GM23338 (cell line): ENCODE measurements around the gene C12orf54. TPM values are rescaled to one million over a fixed set of nuclear protein-coding genes. Genes with fewer than 3 reads are reported as not detected.
A peak's percentile ranks its signal among the peaks of the same experiment; 100 is the strongest.
"Not testable (repeated sequence)": the region's sequence is repeated elsewhere in the genome, so short reads cannot be mapped to it uniquely, and the experiment has no call there.

Experiments
- ATAC-seq: fragments of 200-7000 bp; cut with Tn5 transposase; 3 replicates; pipeline ENCODE4 v1.9.1; 2020
- DNase-seq: peaks from one replicate; pipeline ENCODE4 v3.0.0-alpha.2; 2015; ENCODE audit warnings: low spot score
- H2AFZ ChIP-seq: fragments of 200-600 bp; sonication (generic); 2 replicates; pipeline ENCODE4 v1.8.0; 2016; ENCODE audit warnings: antibody characterized with exemption, mild to moderate bottlenecking, moderate library complexity
- H3F3A ChIP-seq: fragments of 200-600 bp; sonication (generic); replicated peaks from 2 replicates; pipeline ENCODE4 v1.8.0; 2017; ENCODE audit warnings: antibody characterized with exemption, mixed run types, low read depth
- H3K27ac ChIP-seq: fragments of 200-600 bp; sonication (generic); 2 replicates; pipeline ENCODE4 v1.6.1; 2016; ENCODE audit warnings: low read depth
- H3K27me3 ChIP-seq: fragments of 200-600 bp; sonication (generic); 2 replicates; pipeline ENCODE4 v1.8.0; 2016; ENCODE audit warnings: mild to moderate bottlenecking, mixed run types, moderate library complexity; ENCODE audit not compliant: insufficient read depth
- H3K36me3 ChIP-seq: fragments of 200-600 bp; sonication (generic); 2 replicates; pipeline ENCODE4 v1.8.0; 2016; ENCODE audit warnings: mild to moderate bottlenecking; ENCODE audit not compliant: insufficient read depth
- H3K4me1 ChIP-seq: fragments of 200-600 bp; sonication (generic); 2 replicates; pipeline ENCODE4 v1.8.0; 2016; ENCODE audit warnings: mild to moderate bottlenecking, moderate library complexity; ENCODE audit not compliant: insufficient read depth
- H3K4me2 ChIP-seq: fragments of 200-600 bp; sonication (generic); 2 replicates; pipeline ENCODE4 v1.7.1; 2017; ENCODE audit warnings: mixed run types
- H3K4me3 ChIP-seq: fragments of 200-600 bp; sonication (generic); 2 replicates; pipeline ENCODE4 v1.6.1; 2016; ENCODE audit warnings: mixed run types
- H3K79me2 ChIP-seq: fragments of 200-600 bp; sonication (generic); replicated peaks from 2 replicates; pipeline ENCODE4 v1.8.0; 2017; ENCODE audit warnings: mild to moderate bottlenecking; ENCODE audit not compliant: insufficient read depth
- H3K9me2 ChIP-seq: fragments of 200-600 bp; sonication (generic); 2 replicates; pipeline ENCODE4 v1.8.0; 2017; ENCODE audit not compliant: insufficient read depth
- H4K20me1 ChIP-seq: fragments of 200-600 bp; sonication (generic); replicated peaks from 2 replicates; pipeline ENCODE4 v1.8.0; 2017; ENCODE audit warnings: mild to moderate bottlenecking; ENCODE audit not compliant: insufficient read depth
- H3K27ac Mint-ChIP-seq: 2 replicates; pipeline ENCODE4 v1.8.0; 2020; ENCODE audit warnings: inconsistent platforms, mild to moderate bottlenecking, moderate library complexity, mixed read lengths
- H3K27me3 Mint-ChIP-seq: 3 replicates; pipeline ENCODE4 v1.8.0; 2022; ENCODE audit warnings: low read depth, mild to moderate bottlenecking, moderate library complexity, mixed read lengths, inconsistent platforms; ENCODE audit not compliant: insufficient read depth, poor library complexity
- H3K36me3 Mint-ChIP-seq: 3 replicates; pipeline ENCODE4 v1.8.0; 2021; ENCODE audit warnings: low read depth, mild to moderate bottlenecking, inconsistent platforms, moderate library complexity, mixed read lengths
- H3K4me1 Mint-ChIP-seq: 3 replicates; pipeline ENCODE4 v1.8.0; 2020; ENCODE audit warnings: mild to moderate bottlenecking, inconsistent platforms, mixed read lengths
- H3K4me3 Mint-ChIP-seq: 3 replicates; pipeline ENCODE4 v1.8.0; 2021; ENCODE audit warnings: moderate library complexity, mild to moderate bottlenecking, inconsistent platforms, mixed read lengths
- H3K9me3 Mint-ChIP-seq: 3 replicates; pipeline ENCODE4 v1.8.0; 2020; ENCODE audit warnings: moderate library complexity, mild to moderate bottlenecking, inconsistent platforms, mixed read lengths
- CREB1 ChIP-seq: fragments of 250-450 bp; sonication (Bioruptor Pico); IDR thresholded peaks from 2 replicates; pipeline ENCODE4 v1.5.0; 2020; ENCODE audit warnings: low read depth, mild to moderate bottlenecking, moderate library complexity
- EZH2 ChIP-seq: fragments of 200-600 bp; sonication (generic); IDR thresholded peaks from one replicate; pipeline ENCODE4 v1.8.0; 2017; ENCODE audit warnings: antibody characterized with exemption, mild to moderate bottlenecking, low read depth; ENCODE audit not compliant: unreplicated experiment
- JUNB ChIP-seq: IDR thresholded peaks from one replicate; pipeline ENCODE4 v1.6.1; 2016; ENCODE audit warnings: antibody characterized with exemption; ENCODE audit not compliant: unreplicated experiment
- NANOG ChIP-seq: IDR thresholded peaks from 2 replicates; pipeline ENCODE4 v1.6.1; 2016; ENCODE audit warnings: antibody characterized with exemption, borderline replicate concordance
- STAT1 ChIP-seq: IDR thresholded peaks from one replicate; pipeline ENCODE4 v1.6.1; 2016; ENCODE audit warnings: antibody characterized with exemption; ENCODE audit not compliant: unreplicated experiment
- ZNF114 ChIP-seq: fragments of 250-450 bp; sonication (Bioruptor Pico); IDR thresholded peaks from 2 replicates; pipeline ENCODE4 v1.5.0; 2020; ENCODE audit warnings: mild to moderate bottlenecking, moderate library complexity
- ZNF331 ChIP-seq: fragments of 250-450 bp; sonication (Bioruptor Pico); IDR thresholded peaks from 2 replicates; pipeline ENCODE4 v1.5.0; 2020; ENCODE audit warnings: low read depth, mild to moderate bottlenecking, moderate library complexity
- polyA plus RNA-seq: library from polyadenylated mRNA; unstranded; fragments of >200 nt; fragmentation: Nextera tagmentation; extraction: Ambion mirVana; gene quantifications from 2 replicates; pipeline ENCODE4 v1.2.1, GENCODE V29; 2016
- total RNA-seq: library from RNA; depleted of rRNA; stranded (reverse); fragments of >200 nt; shearing (Covaris generic); gene quantifications from 2 replicates; pipeline ENCODE4 v1.2.3, GENCODE V29; 2014
- TF ChIP-seq, protein P1 (sequence below): fragments of 250-450 bp; sonication (Bioruptor Pico); IDR thresholded peaks from 2 replicates; pipeline ENCODE4 v1.5.0; 2020; ENCODE audit warnings: mild to moderate bottlenecking, moderate library complexity
- TF ChIP-seq, protein P2 (sequence below): IDR thresholded peaks from one replicate; pipeline ENCODE4 v1.6.1; 2018; ENCODE audit warnings: antibody characterized with exemption; ENCODE audit not compliant: unreplicated experiment

The C12orf54 gene
- total and polyA plus RNA-seq, 2 experiments from 2014 or later: not detected

DNA sequence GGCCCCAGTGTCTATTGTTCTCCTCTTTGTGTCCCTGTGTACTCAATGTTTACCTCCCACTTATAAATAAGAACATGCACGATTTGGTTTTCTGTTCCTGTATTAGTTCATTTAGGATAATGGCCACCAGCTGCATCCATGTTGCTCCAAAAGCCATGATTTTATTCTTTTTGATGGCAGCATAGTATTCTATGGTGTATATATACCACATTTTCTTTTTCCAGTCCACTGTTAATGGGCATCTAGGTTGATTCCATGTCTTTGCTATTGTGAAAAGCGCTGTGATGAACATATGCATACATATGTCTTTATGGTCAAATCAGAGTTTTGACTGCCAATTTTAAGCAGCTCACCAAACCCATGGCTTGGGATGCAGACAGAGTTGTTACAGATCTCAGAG, 27.2 kb upstream of the C12orf54 start (continued):
- TF ChIP-seq NANOG (no peak), ZNF331 (CRISPR knock-in tag) (no peak), EZH2 (no peak)

DNA sequence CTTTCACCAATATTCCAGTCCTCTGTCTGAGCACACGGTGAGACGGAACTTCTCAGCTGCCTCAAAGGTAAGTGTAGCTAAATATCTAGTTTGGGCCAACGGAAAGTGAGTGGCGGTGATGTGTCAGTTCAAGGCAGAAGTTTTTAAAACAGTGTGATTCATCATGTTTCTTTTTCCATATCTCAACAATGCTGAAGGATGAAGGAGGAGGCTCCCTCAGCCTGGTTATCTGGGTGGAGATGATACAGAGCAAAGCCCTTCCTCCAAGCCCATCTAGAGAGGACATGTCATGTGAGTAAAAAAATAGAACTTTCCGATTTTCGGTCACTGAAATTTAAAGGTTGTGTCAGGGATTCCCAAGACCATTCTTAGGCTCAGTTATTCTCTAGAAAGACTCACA, 23.0 kb upstream of the C12orf54 start:
- Mint-ChIP-seq H3K9me3 (no peaks in the 10 kb centered on the region), H3K36me3 (no peaks in the 10 kb centered on the region), H3K27ac (no peak overlapping the region), H3K4me1 (no peaks in the 10 kb centered on the region; the same call in 2 of the 3 replicates), H3K4me3 (no peak overlapping the region), H3K27me3 (no peaks in the 10 kb centered on the region)
- Histone ChIP-seq H3K27me3 (no peaks in the 10 kb centered on the region), H3K4me2 (no peak overlapping the region), H3K79me2 (no peaks in the 10 kb centered on the region), H3K36me3 (no peaks in the 10 kb centered on the region), H4K20me1 (no peaks in the 10 kb centered on the region), H3K4me3 (no peak overlapping the region), H3K27ac (no peak overlapping the region), H2AFZ (peak overlapping the region; percentile 74), H3K9me2 (no peaks in the 10 kb centered on the region), H3F3A (no peaks in the 10 kb centered on the region), H3K4me1 (no peaks in the 10 kb centered on the region)
- no peak for ATAC-seq
- TF ChIP-seq ZNF114 (CRISPR knock-in tag) (no peak), CREB1 (no peak), ZNF331 (CRISPR knock-in tag) (no peak), STAT1 (no peak), NANOG (no peak), JUNB (no peak), EZH2 (no peak)
- TF ChIP-seq, protein P1, sequence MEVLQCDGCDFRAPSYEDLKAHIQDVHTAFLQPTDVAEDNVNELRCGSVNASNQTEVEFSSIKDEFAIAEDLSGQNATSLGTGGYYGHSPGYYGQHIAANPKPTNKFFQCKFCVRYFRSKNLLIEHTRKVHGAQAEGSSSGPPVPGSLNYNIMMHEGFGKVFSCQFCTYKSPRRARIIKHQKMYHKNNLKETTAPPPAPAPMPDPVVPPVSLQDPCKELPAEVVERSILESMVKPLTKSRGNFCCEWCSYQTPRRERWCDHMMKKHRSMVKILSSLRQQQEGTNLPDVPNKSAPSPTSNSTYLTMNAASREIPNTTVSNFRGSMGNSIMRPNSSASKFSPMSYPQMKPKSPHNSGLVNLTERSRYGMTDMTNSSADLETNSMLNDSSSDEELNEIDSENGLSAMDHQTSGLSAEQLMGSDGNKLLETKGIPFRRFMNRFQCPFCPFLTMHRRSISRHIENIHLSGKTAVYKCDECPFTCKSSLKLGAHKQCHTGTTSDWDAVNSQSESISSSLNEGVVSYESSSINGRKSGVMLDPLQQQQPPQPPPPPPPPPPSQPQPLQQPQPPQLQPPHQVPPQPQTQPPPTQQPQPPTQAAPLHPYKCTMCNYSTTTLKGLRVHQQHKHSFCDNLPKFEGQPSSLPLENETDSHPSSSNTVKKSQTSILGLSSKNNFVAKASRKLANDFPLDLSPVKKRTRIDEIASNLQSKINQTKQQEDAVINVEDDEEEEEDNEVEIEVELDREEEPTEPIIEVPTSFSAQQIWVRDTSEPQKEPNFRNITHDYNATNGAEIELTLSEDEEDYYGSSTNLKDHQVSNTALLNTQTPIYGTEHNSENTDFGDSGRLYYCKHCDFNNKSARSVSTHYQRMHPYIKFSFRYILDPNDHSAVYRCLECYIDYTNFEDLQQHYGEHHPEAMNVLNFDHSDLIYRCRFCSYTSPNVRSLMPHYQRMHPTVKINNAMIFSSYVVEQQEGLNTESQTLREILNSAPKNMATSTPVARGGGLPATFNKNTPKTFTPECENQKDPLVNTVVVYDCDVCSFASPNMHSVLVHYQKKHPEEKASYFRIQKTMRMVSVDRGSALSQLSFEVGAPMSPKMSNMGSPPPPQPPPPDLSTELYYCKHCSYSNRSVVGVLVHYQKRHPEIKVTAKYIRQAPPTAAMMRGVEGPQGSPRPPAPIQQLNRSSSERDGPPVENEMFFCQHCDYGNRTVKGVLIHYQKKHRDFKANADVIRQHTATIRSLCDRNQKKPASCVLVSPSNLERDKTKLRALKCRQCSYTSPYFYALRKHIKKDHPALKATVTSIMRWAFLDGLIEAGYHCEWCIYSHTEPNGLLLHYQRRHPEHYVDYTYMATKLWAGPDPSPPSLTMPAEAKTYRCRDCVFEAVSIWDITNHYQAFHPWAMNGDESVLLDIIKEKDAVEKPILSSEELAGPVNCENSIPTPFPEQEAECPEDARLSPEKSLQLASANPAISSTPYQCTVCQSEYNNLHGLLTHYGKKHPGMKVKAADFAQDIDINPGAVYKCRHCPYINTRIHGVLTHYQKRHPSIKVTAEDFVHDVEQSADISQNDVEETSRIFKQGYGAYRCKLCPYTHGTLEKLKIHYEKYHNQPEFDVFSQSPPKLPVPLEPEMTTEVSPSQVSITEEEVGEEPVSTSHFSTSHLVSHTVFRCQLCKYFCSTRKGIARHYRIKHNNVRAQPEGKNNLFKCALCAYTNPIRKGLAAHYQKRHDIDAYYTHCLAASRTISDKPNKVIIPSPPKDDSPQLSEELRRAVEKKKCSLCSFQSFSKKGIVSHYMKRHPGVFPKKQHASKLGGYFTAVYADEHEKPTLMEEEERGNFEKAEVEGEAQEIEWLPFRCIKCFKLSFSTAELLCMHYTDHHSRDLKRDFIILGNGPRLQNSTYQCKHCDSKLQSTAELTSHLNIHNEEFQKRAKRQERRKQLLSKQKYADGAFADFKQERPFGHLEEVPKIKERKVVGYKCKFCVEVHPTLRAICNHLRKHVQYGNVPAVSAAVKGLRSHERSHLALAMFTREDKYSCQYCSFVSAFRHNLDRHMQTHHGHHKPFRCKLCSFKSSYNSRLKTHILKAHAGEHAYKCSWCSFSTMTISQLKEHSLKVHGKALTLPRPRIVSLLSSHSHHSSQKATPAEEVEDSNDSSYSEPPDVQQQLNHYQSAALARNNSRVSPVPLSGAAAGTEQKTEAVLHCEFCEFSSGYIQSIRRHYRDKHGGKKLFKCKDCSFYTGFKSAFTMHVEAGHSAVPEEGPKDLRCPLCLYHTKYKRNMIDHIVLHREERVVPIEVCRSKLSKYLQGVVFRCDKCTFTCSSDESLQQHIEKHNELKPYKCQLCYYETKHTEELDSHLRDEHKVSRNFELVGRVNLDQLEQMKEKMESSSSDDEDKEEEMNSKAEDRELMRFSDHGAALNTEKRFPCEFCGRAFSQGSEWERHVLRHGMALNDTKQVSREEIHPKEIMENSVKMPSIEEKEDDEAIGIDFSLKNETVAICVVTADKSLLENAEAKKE (CRISPR knock-in tag): no peak
- TF ChIP-seq, protein P2, sequence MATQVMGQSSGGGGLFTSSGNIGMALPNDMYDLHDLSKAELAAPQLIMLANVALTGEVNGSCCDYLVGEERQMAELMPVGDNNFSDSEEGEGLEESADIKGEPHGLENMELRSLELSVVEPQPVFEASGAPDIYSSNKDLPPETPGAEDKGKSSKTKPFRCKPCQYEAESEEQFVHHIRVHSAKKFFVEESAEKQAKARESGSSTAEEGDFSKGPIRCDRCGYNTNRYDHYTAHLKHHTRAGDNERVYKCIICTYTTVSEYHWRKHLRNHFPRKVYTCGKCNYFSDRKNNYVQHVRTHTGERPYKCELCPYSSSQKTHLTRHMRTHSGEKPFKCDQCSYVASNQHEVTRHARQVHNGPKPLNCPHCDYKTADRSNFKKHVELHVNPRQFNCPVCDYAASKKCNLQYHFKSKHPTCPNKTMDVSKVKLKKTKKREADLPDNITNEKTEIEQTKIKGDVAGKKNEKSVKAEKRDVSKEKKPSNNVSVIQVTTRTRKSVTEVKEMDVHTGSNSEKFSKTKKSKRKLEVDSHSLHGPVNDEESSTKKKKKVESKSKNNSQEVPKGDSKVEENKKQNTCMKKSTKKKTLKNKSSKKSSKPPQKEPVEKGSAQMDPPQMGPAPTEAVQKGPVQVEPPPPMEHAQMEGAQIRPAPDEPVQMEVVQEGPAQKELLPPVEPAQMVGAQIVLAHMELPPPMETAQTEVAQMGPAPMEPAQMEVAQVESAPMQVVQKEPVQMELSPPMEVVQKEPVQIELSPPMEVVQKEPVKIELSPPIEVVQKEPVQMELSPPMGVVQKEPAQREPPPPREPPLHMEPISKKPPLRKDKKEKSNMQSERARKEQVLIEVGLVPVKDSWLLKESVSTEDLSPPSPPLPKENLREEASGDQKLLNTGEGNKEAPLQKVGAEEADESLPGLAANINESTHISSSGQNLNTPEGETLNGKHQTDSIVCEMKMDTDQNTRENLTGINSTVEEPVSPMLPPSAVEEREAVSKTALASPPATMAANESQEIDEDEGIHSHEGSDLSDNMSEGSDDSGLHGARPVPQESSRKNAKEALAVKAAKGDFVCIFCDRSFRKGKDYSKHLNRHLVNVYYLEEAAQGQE: no peak
- no peak for DNase-seq

DNA sequence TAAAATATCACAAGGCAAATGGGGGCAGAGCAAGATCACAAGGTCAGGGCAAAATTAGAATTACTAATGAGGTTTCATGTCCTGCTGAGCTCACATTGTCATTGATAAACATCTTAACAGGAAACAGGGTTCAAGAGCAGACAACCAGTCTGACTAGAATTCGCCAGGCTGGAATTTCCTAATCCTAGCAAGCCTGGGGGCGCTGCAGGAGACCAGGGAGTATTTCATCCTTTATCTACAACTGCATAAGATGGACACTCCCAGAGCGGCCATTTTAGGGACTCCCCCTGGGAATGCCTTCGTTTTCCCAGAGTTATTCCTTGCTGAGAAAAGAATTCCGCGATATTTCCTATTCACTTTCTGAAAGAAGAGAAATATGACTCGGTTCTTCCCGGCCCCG, 13.3 kb upstream of the C12orf54 start:
- not testable (repeated sequence) for H3K4me2 ChIP-seq, ATAC-seq, H3K36me3 ChIP-seq, H3K27me3 ChIP-seq, H3K4me1 Mint-ChIP-seq, H3F3A ChIP-seq, H3K27ac ChIP-seq, H3K9me2 ChIP-seq, H3K79me2 ChIP-seq, H3K4me1 ChIP-seq, H3K4me3 Mint-ChIP-seq, H4K20me1 ChIP-seq, H3K4me3 ChIP-seq, H3K27ac Mint-ChIP-seq, H2AFZ ChIP-seq, H3K27me3 Mint-ChIP-seq
- H3K36me3 Mint-ChIP-seq: peaks cover 42% of the 10 kb centered on the region
- H3K9me3 Mint-ChIP-seq: peaks cover 71% of the 10 kb centered on the region
- peak; percentile 19 for DNase-seq
